HPDE6-E6E7 (cell line): ENCODE results near the gene PDE11A.

Experiments
- DNase-seq: peaks from one replicate; pipeline ENCODE4 v3.0.0; 2011; ENCODE audit warnings: missing footprints; ENCODE audit errors: extremely low spot score

PDE11A gene

DNA sequence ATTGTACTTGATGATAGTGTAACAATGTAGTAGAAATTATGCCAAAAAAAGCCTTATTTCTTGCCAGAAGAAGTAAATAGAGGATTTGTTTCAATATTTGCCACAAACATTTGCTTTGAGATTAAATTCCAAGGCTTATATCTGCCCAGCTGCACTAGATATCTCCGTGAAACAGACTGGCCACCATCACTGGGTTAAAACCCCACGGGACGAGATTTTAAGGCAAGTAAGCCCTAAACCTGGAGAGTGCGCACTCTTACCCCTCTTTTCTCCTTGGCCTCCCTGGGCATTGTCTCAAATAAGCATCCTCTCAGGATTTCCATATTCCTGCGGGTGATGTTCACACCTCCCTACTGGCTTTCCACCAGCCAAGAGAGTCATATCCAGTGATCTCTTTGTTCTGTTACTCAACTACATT lies 345.6 kb downstream of the PDE11A start:
- DNase-seq = no peak

DNA sequence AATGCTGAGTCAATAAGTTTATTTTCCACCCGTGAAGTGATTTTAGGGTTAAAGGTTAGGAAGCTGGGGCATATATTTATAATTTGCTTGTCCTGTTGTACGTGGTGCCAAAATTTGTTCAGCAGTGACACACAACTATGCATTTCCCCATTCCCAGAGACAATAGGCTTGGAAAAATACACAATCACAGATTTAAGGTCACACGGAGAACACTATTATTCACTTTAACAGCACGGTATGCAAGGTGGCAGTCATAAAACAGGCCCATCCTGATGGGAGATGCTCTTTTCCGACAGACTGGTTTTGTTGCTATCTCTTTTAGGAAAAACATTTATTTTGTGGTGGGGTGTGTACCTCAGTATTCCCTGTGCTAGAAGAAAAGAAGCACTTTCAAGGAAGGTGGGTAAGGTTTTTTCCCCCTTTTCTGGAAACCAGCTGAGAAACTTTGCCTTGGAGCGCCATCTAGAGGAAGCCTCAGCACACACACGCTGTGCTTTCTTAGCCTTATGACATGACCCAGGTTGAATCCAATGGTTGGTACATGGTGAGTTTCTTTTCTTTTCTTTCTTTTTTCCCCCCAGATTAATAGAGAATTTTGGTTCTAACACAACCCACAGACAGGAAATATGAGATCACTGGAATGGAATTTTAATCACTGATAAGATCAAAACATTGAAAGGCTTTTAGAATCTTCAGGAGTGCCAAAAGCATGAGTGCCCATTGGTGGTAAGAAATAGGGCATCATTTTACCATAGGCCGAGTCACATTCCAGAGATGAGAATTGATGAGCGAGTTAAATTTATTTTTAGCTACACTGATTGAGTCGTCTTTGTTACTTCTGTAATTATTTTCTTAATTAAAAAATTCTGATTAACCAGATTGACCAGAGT lies 347.9 kb downstream of the PDE11A start:
- DNase-seq = peak; percentile 49

DNA sequence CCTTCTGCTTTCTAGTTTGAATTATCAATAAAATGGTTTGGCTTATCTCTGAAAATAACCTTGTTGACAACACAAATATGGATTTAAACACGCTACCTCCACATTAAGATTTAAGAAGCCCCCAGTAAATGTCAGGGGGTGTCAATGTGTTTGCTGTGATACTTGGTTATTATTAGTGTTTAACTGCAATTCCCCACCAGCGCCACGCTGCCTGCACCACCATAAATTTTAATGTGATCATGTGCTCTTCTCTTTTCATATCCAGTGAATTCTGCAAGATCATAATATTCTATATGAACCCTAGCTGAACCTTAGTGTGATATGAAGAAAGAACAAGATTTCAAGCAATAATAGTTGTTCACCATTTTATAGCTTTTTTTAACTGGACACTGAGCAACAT lies 349.3 kb downstream of the PDE11A start:
- DNase-seq = no peak

DNA sequence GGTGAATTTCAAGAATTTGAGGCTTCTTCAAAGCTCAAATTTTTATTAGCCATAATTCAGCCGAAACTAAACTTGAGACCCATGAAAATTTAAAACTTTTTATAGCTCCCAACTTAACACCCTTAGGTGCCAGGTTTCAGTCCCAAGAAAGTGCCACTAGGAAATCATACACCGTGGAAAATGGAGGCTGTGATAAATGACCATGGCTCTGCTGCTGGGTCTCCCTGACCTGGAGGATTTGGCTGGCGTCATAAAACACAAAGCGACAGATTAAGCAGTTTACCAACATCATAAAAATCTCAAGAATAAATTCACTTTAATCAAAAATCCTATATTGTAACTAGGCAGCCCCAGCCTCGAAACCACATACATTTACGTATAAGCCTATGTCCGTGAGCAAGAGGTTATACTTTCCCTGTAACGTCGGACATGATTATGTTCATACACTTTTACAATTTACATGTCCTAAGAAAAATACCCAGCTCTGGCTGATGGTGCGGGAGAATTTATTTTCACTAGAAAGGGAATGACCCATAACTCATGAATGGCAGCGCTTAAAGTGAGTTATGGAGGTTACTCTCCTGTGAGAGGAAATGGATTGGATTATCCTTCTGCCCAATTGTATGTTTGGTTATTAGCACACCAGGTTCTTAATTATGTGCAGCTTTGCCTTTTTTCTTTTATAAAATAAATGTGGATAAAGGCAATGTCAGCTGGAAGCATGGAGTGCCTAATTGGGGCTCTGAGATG lies 350.6 kb downstream of the PDE11A start:
- DNase-seq = no peak

DNA sequence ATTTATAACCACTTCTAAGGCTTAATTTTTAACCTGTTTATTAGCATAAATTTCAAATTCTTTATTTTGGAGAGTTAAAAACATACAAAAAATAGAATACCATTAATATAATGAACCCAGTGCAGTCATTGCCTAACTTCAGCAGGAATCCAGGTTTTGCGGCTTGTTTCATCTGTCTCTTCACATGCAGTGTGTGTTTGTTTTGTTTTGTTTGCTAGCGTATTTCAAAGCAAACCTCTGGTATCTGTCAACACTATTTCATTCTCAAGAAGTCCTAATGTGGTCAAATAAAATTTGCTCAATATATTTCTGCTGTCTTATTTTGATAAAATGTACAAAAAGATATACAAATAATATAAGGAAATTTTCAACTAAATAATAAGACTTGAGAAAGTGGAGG lies 351.5 kb downstream of the PDE11A start:
- no peak for DNase-seq

DNA sequence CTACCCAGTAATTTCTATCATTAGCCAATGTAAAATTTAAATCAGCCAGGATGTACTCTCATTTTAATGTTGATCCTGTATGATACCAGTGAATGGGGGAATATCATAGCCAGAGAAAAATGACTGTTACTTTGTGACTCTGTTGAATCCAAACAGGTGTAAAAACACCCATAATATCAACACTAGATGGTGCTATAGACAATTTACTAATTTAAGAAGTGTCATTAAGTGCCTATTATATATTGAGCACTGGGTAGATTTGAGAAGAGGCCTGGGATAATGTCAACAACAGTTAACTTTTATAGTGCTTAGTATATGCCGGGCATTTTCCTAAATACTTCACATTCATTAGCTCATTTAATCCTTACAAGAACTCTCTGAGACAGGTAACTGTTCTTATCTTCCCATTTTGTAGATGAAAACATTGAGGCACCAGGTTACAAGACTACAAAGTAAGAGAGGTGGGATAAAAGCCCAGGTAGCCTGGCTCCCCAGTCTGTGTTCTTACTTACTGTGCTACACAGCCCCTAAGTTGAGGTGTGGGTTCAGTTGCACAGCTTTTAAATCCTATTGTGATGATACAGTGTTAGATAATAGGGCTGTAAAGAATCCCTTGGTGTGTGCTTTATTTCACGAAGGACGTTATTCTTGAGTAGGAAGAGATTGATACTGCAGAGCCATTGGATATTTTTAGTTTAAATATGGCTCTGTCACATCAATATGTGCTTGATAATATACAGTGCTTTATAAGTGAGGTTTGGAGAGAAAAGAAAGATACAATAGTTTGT lies 354.6 kb downstream of the PDE11A start:
- DNase-seq = no peak

DNA sequence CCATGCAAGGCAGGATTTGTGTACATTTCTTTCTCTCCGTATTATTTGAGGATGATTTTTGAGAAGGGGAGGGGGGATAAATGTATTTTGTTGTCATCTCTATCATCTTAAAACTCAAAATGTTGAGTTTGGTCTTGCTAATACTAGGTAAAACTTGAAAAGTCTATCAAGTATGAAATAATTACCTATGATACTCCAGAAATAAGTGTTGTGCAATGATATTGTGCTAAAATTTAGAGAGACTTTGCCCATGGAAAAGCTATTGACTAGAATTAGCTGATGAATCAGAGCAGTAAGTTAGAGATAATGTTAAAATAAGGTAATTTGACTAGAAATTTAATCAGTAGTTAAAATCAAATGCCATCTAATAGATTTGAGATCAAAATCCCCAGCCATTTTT lies 356.1 kb downstream of the PDE11A start:
- DNase-seq = no peak

DNA sequence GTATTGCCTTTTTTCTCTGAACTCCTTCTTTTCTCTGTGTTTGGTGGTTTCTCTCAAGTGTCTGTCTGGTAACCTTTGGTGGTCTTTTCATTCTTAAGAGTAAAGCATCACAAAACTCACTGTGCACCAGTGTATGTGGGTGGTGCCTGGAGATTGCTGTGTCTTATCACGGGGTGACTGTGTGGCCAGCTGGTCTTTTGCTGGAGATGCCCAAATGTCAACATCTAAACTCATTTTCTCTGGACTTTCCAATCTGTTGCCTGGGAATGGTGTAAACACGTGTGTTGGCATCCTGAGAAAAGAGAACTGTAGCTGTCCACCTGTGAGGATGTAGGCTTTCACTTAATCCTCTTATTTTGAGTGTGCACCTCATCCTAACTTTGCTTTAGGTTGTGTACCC lies 356.8 kb downstream of the PDE11A start:
- DNase-seq = no peak

DNA sequence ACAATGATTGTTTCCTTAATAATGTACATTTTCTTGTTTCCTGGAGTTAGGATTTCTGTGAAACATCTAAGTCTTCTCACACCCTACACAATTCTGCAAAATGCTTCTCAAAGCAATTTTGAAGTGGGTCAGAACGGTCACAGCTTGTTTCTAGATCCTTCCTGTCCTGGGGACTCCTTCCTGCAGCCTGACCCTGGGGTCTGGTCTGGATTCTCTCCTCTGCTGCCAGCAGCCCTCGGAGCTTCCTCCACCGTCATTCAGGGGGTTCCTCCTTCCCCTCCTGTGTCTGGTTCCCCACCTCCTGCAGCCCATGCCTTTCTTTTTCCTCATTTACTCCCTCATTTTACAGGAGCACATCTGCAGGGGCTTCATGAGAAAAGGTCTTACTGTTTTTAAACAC lies 357.9 kb downstream of the PDE11A start:
- DNase-seq = no peak

DNA sequence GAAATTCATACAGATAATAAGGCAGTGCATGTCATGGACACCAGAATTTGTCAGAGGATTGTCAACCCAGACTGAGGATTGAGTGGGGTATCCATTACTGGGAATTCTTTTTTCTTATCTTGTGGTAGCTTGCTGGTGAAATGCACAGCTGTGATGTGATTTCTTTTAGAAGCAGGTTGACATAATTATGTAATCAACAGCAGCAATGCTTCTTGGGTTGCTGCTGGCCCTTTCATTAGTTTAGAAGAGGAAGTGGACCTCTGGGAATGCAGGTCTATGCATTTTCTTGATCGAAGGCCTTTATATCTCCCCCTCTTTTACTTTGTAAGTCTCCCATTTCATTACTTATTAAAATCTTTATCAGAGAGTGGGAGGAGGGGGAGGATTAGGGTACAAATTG lies 360.1 kb downstream of the PDE11A start:
- DNase-seq = no peak

DNA sequence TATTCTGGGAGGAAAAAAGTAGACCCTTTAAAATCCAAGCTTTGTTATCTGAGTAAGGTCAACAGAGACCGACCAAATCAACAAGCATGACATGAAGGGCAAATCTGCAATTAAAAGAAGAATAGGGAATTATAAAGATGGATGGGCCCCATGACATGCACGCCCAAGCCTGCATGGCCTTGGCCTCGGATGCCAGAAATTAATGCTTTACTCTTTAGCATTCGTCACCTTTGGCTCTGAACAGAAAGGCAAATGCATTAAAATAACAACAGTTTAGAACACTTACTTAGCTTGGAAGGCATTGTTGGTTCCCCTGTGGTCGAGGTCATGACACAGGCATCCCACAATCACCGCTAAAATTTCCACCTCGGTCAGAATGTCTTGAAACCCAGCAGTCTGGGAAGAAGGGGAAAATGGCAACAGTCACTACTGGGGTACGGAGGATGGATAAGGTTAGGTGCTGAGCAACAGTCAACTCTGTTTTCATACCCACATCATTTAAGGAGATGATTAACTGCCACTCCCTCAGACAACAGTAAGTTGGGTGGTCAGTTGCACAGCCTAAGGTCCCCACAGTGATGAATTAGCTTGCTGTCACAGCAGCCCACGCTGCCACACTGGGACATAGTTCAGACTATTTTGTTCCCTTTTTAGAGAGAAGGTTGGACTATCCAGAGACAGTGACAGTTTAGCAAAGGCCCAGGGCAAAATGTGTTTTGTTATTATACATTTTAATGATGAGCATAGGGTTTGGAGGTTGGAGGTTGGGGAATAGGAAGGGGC lies 360.9 kb downstream of the PDE11A start:
- no peak for DNase-seq

DNA sequence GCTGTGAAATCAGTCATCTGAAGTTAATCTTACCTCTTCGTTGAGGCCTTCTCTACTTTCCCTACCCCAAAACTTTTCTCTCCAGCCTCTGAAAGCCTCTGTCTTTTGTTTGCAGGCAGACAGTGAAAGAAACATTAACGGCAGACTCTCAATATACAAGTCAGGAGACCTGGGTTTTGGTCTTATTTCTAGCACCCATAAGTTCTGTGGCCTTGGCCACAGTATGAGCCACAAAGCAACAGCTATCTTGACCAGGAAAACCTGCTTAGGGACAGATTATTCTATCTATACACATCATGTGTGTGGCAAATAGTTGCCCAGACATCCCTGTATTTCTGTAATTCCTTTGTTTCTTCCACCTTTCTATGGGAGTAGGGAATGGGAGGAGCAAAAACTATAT lies 361.7 kb downstream of the PDE11A start:
- no peak for DNase-seq

DNA sequence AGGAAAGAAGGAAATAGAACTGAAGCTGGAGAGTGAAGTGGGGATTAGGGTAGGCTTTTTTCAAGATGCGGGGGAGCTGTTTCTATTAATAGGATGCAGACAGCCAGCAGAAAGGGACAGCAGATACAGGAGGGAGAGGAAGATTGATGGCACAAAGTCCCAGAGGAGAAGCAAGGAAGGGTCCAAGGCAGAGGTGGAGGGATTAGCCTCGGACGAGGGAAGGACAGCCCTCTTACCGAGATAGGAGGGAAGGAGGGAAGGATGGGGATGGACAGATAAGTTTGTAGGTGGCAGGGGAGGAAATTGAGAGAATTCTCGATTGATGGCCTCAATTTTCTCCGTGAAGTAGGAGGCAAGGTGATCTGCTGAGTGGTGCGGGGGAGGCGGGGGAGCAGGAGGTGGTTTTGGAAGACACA lies 362.6 kb downstream of the PDE11A start:
- DNase-seq = no peak

DNA sequence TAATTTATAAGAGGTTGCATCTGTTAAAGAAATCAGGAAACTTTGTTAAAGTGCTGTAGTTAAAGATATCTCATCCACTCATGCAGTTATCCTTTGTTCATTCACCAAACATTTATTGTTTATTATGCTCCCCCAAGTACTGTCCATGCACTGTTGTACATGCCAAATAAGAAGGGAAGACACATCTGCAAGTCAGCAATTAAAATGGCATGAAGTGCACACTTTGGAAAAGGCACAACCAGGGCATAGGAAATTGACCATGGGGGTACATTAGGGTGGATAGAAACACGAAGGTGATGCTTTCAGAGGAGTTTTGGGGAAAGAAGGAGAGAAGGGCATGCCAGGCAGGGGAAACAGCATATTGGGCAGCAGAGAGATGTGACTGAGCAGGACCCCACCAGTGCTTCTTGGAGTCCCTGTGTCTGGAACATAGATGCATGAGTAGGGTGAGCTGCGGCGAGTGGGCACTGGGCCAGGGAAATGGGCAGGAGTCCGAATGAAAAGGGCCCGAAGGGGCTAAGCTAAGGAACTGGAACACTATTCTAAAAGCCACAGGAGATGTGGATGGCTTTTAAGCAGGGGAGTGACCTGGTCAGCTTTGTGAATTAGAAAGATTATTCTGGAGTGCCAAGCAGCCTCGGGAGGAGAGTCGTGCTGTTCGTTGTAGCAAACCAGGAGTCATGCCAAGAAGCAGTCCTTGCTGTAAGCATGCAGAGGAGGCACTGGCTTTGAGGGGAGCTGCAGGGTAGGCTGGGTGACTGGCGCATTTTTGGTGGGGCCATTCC lies 363.7 kb downstream of the PDE11A start:
- no peak for DNase-seq

DNA sequence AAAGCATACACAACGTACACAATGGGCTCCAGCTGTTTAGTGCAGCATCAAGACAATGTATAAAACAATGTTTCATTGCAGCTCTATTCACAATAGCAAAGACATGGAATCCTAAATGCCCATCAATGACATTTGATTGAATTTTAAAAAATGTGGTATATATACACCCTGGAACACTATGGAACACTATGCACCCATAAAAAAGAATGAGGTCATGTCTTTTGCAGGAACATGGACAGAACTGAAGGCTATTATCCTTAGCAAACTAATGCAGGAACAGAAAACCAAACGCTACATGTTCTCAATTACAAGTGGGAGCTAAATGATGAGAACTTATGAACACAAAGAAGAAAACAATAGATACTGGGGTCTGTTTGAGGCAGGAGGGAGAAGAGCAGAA lies 364.5 kb downstream of the PDE11A start:
- DNase-seq = no peak

DNA sequence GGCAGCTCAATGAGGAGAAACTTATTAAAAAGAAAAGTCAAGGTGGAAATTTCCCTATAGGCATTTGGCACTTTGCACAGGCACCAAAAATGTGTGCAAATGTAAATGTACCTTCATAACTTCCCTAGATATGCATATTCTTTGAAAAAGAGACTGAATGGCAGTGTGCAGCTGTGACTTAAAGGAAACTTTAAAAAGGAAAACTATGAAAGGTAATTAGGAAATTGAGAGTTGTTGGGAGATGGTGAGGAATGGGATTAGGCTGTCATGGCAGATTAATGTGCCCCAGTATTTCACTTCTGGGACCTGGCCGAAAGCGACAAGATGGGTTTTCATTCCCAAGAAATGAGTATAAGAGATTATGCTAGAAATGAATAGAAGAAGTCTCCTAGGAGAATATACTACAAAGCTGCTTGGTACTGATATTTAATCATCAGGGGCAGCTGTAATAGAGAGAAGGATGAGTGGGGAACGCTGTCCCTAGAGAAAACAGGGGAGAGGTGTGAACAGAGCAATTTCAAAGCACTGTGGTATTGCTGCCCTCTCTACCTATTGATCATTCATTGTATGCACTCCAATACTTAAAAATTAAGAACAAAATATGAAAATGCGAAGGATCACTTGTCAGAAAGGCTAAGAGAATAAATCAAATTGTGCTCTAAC lies 366.9 kb downstream of the PDE11A start:
- DNase-seq = no peak

DNA sequence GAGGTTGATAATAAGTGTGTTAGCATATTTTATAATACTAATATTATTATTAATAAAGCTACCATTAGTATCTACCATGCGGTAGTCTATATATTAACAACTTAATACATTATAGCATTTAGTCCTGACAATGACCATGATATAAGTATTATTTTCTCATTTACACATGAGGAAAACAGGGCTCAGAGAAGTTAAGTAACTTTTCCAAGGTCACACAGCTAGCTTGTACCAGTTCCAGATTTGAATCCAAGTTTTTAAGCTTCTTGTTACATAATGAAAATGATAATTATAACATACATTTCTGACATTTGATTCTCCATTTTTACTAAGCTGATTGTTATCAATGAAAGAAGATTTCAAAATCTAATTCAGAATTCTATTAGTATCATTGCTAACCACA lies 369.4 kb downstream of the PDE11A start:
- DNase-seq = no peak

DNA sequence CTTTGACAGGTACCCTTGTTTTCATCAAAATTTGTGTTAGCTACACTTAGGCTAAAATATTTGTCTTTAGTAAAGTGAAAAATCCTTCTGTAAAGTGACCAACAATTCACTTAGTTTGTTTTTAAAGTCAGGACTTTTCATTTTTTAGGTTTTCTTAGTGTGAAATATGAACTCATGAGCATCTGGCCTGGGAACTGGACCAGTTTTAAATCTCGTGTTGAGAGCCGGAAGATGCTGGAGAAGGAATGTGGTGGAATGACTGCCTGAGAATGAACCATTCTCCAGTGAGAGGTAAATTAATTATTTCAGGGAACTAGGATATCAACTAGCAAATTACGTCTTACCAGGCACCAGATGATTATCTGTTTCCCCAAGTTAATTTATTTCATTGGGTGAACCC lies 374.3 kb downstream of the PDE11A start:
- no peak for DNase-seq

DNA sequence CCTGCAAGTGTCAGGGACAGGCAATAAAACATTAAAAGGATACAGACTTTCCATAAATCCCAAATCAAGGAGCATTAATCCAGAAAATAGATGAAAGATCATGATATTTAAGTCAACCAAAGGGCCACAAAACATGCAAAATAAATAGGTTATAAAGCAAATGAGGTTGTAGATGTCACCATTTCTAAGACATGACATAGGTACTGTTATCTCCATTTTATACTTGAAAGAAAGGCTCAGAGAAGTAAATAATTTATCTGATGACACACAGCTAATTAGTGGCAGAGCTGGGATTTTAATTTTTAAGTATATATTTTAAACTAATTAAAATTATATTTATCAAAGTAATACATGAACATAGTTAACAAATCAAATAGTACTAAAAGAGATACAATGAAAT lies 378.2 kb downstream of the PDE11A start:
- no peak for DNase-seq

DNA sequence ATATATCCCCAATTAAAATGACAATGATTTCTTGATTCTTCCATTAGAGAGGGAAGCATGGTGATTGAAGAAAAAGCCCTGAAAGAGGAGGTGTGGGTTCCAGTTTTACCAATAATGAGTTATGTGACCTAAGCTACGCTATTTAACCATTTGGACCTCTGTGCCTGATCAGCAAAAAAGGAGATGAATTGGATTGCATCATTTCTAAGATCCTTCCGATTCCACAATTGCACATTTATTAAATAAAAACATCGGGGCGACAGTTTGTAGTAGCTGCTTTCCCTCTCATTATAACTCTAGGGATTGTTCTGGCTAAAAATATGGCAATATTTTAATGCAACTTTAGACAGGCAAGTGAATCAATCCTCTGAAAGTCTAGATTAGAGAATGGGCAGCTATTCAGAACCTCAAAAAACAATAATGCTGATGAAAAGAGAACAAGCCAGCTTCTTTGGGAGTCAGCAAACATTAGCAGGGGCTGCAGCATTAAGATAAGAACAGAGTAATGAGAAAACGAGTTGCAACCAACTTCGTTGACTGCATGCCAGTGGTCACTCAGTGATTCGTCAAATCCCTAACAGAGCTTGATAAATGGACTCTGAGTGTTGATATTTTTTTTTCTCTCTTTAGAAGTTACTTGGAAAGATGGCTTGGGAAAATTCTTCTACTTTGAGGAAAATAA lies 378.8 kb downstream of the PDE11A start:
- no peak for DNase-seq
